GM21717 (cell line): ENCODE data around the gene PNPLA2.

ENCODE experiments used
- ATAC-seq: cut with Tn5 transposase; IDR thresholded peaks from one replicate; pipeline ENCODE4 v1.9.1; 2021; ENCODE audit warnings: mild to moderate bottlenecking, moderate library complexity; ENCODE audit not compliant: unreplicated experiment

Gene PNPLA2

GRCh38 chr11:869399-870126 lies 50.8 kb downstream of the PNPLA2 start:
- no peak for ATAC-seq

DNA sequence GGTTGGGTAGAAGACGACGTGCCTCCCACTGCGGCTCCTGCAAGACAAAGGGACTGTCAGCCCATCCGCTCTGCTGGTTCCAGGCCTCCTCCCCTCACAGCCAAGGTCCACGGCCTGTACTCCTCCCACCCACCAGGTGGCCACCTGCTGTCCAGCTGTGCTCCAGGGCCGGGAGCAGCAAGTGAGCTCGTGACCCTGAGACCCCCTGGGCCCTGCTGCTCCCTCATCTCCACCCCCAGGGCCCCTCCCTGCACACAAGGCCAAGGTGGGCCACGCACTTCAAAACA lies 51.4 kb downstream of the PNPLA2 start:
- no peak for ATAC-seq

DNA sequence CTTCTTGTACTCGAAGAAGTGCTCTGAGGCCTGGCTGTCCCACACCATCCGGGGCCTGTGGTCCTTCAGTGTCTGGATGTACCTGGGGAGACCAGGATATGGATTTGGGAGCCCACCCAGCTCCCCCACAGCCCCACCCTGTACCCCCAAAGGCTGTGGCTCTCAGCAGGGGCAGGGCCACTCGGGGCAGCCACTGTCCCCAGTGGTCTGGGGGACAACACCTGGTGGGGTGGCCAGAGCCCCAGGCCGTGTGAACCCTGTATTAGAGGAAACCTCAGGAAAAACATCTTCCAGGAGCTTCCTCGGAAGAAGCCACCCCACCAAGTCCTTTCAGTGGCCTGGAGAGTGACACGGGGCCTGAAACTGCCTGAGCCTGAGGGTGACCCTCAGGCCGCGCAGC lies 51.7 kb downstream of the PNPLA2 start:
- no peak for ATAC-seq

- ATAC-seq = no peak
These were observed 52.8 kb downstream of the PNPLA2 start for GRCh38 chr11:871472-871871.

DNA sequence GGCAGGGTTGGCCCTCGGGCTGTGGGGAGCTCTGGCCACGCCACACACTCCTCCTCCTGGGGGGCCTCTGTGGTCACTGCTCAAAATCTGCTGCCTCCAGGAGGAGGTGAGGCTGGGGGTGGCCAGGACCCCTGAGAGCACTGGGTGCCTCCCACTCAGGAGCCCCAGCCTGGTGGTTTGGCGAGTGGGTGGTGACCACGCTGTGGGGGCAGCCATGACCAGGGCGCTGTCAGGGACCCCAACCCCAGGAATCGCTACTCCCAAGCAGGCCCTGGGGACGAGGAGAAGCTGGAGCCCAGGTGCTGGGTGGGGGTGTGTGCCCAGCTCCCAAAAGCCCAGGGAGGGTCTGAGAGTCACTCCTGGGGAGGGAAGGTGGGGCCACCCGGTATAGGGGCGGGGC lies 54.1 kb downstream of the PNPLA2 start:
- no peak for ATAC-seq

DNA sequence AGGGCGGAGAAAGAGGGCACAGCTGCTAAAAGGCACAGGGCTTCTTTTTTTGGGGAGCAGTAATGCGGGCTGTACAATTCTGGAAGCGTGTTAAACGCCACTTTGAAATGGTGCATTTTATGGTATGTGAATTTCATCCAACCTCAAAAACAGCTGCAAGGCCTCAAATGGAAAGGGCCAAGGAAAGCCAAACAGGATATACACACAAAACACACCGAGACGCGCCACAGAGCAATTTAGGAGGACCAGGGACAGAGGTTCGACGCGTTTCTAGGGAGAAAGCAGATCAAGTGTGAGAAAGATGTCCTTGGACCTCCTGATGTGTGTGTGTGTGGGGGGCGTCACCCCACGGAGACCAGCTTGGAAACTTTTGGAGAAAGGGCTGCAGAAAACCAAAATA lies 55.0 kb downstream of the PNPLA2 start:
- no peak for ATAC-seq
